SHP77 treated with DMSO at 0.1 percent for 48 hours (cell line): ENCODE results near the gene JAK3.
"Not testable (repeated sequence)": the region's sequence is repeated elsewhere in the genome, so short reads cannot be mapped to it uniquely, and the experiment has no call there.

Source experiments
- DNase-seq: peaks from one replicate; lab custom pipeline; 2025; lab: John Stamatoyannopoulos, UW

The JAK3 gene

GRCh38 chr19:17847538-17848366 lies at the start of gene JAK3:
JAK3 (minus strand) TSS chr19:17847982; CDS start chr19:17844417, 3,565 bp downstream.
- DNase-seq: no peak

DNA sequence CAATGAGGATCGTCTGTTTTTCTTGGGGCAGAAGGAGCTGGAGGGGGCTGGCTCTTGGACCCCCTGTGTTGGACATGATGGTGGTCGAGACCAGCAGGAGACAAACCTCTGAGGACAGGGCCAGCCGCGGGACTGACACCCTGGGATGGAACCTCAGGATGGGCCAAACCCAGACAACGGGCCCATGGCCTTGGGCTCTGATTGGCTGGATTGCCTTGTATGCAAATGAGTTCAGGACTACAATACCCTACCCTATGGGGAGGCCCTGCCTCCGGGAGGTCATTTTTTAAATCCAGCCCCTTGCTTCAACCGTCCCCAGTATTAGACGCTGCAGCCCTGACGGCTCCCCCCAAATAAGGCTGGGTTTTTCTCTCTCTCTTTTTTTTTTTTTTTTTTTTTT lies 46.0 kb upstream of the JAK3 start:
- no peak for DNase-seq

DNA sequence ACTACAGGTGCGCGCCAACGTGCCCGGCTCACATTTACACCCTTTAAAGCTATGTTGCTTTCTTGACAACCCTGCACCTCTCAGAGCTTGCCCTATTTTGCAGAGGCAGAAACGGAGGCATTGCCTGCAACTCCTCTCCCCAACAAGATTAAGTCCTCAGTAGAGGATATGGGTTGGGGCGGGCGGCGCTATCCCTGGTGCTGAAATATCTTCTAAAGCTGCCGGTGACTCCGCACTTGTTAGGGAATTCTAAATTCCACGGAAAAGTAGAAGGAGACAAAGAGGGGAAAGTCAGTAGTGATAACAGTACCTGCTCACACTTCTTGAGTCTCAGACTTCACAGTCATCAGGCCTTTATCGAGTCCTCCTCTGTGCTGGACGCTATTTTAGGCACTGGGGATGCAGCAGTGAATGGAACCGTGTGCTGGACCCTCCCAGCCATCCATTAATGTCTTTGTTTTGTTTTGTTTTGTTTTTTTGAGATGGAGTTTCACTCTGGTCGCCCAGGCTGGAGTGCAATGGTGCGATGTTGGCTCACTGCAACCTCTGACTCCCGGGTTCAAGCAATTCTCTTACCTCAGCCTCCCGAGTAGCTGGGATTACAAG lies 41.9 kb upstream of the JAK3 start:
- DNase-seq: no peak

DNA sequence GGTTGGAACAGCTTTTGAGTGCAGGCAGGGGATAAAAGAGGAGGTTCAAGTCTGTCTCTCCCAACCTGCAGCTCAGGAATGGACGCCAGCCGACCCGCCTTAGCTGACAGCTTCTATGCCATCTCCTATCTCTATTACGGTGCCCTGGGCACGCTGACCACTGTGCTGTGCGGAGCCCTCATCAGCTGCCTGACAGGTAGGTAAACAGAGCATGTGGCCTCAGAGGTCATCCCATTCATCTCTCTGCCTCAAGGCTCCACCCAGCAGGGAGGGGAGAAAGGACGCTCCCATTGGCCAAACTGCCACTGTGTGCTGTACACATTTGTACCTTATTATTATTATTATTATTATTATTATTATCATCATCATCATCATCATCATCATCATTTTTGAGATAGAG lies 40.5 kb upstream of the JAK3 start:
- no peak for DNase-seq

DNA sequence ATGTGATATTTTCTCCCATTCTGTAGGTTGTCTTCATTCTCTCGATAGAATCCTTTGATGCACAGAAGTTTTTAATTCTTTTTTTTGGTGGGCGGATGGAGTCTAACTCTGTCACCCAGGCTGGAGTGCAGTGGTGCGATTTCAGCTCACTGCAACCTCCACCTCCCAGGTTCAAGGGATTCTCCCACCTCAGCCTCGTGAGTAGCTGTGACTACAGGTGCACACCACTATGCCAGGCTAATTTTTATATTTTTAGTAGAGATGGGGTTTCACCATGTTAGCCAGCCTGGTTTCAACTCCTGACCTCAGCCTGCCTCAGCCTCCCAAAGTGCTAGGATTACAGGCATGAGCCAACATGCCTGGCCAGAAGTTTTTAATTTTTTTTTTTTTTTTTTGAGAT lies 39.4 kb upstream of the JAK3 start:
- not testable (repeated sequence) for DNase-seq

GRCh38 chr19:17886515-17886914 lies 38.7 kb upstream of the JAK3 start:
- no peak for DNase-seq

DNA sequence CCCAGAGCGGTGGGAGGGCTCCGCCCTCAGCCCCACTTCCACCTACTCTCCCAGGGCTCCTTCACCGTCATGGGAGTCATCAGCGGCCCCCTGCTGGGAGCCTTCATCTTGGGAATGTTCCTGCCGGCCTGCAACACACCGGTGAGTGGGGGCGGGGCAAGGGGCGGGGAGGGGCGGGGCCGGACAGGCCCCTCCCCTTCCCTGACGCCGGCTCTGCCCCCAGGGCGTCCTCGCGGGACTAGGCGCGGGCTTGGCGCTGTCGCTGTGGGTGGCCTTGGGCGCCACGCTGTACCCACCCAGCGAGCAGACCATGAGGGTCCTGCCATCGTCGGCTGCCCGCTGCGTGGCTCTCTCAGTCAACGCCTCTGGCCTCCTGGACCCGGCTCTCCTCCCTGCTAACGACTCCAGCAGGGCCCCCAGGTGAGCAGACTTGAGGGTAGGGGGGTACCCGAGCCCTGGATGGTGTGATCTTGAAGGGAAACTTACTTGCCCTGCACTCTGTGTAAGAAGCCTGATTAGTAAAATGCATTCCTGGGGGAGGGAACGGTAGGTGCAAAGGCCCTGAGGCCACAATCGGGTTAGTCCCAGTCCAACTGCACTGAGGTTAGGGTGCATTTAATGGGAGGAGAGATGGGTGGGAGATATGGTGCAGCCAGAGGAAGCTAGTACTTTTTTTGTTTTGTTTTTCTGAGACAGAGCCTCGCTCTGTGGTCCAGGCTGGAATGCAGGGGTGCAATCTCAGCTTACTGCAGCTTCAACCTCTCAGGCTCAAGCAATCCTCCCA lies 36.0 kb upstream of the JAK3 start:
- no peak for DNase-seq

GRCh38 chr19:17881701-17882100 lies 33.9 kb upstream of the JAK3 start:
- no peak for DNase-seq

GRCh38 chr19:17879466-17879865 lies 31.7 kb upstream of the JAK3 start:
- DNase-seq: no peak

DNA sequence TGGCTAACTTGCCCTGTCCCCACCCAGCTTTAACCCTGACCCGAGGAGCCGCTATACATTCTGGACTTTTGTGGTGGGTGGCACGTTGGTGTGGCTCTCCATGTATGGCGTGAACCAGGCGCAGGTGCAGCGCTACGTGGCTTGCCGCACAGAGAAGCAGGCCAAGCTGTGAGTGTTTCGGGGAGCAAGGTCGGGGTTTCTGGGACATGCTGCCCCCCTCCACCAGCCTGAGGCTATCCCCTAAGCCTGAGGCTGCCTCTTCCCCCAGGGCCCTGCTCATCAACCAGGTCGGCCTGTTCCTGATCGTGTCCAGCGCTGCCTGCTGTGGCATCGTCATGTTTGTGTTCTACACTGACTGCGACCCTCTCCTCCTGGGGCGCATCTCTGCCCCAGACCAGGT lies 29.9 kb upstream of the JAK3 start:
- no peak for DNase-seq

- no peak for DNase-seq
Measured at GRCh38 chr19:17874758-17875135, 27.0 kb upstream of the JAK3 start.

DNA sequence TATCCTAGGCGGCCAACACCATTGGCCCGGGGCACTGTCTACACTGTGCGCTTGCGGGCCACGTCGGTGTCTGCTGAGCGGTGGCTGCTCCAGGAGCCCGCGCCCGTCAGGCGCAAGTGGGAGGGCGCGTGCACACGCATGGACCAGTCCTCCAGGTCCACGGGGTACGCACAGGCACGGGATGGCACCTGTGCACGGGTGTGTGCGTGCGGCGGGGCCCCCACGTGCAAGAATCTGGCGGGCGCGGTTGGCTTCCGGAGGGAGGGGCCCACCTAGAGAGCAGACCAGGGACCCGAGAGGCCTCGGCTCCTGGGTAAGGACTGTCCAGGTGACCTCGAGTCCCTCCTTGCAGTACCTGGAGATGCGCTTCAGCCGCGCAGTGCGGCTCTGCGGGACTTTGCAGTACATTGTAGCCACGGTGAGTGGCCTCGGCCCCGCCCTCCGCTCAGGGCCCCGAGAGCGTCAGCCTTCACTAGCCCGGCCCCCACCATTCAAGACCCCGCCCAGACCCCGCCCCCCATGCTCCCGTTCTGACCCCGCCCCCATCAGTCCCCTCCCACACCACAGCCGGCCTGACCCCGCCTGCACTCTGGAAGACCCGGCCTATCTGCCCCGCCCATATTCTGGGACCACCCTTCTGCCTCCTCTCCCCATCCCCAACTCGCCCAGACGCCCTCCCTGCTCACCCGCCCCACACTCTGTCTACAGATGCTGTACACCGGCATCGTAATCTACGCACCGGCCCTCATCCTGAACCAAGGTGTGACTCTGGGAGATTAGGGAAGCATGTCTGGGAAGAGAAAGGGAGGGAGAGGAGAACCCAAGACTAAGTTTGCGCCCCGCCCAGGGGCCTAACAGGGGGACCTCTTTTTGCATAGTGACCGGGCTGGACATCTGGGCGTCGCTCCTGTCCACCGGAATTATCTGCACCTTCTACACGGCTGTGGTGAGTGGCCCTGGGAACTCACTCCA lies 26.3 kb upstream of the JAK3 start:
- no peak for DNase-seq

- no peak for DNase-seq
Measured at GRCh38 chr19:17872251-17873001, 24.6 kb upstream of the JAK3 start.

DNA sequence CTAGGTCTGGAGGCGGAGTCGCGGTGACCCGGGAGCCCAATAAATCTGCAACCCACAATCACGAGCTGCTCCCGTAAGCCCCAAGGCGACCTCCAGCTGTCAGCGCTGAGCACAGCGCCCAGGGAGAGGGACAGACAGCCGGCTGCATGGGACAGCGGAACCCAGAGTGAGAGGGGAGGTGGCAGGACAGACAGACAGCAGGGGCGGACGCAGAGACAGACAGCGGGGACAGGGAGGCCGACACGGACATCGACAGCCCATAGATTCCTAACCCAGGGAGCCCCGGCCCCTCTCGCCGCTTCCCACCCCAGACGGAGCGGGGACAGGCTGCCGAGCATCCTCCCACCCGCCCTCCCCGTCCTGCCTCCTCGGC lies 24.1 kb upstream of the JAK3 start, which contains the start of gene SLC5A5:
SLC5A5 (plus strand) TSS at position 68 of the 373 bp plus-strand sequence. CDS start 375 bp downstream, outside the sequence.
- no peak for DNase-seq

DNA sequence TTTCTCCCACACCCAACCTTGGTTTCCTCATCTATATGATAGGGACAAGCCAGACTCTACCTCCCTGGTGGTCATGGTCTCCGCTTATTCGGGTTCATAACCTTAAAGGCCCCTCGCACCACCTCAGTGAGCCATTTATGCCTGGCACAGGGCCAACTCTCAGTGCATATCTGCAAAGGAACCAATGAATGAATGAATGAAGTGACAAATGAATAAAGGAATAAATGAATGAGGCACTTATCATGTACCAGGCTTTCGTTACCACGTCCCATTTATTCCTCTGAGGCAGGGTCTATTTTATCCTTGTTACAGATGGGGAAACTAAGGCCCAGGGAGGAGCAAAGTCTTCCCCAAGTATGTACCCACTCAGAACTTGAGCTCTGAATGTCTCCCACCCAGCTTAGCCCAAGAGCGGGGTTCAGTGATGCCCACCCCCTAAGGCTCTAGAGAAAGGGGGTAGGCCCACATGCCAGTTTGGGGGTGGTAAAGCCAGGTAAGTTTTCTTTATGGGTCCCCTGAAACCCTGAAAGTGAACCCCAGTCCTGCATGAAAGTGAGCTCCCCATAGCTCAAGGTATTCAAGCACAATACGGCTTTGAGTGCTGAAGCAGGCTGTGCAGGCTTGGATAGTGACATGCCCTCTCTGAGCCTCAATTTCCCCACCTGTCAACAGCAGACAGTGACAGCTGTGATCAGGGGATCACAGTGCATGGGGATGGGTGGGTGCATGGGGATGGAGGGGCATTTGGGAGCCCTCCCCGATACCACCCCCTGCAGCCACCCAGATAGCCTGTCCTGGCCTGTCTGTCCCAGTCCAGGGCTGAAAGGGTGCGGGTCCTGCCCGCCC lies 23.5 kb upstream of the JAK3 start:
- no peak for DNase-seq

- no peak for DNase-seq
Measured at GRCh38 chr19:17869114-17869608, 21.4 kb upstream of the JAK3 start.

DNA sequence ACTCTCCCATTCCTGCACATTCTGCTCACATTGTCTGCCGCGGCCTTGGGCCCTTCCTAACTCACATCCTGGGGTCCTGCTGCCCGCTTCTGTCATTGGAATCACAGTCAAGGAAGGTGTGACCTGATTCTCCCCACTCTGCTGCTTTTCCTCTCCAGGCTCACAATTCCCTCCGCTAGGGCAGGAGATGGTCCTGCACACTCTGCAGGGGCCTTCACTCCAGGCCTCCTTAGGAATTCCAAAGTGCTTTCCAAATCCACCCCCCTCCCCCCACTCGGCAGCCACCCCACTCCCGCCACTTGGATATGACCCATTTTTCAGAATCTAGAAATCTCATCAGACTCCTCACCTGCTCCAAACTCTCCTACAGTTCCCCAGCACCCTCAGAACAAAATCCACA lies 20.9 kb upstream of the JAK3 start:
- no peak for DNase-seq

GRCh38 chr19:17866964-17867486 lies 19.2 kb upstream of the JAK3 start:
- DNase-seq: no peak

DNA sequence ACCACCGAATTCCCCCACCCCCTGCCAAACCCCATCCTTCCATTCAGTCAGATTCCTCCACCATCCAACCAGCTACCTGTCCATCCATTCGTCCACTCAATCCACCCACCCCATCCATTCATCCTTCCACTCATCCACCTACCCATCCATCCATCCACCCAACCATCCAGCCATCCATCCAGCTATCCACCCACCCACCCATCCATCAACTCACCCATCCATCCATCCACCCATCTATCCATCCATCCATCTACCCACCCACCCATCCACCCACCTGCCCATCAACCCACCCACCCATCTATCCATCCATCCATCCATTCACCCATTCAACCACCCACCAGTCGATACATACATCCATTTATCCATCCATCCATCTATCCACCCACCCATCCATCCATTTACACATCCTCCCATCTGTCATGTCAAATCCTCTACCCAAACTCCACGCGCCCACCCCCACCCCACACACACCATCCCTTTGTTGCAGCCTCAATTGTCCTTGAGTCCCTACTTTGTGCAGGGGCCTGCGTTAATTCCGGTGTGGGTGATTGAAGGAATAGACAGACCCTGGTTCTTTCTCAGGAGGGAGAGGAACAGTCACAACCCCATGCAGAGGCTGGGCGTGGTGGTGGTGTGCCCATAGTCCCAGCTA lies 18.7 kb upstream of the JAK3 start:
- DNase-seq: no peak
